ENCODE data around the gene NDUFS3.

GRCh38 chr11:47533690-47534151, 45.2 kb upstream of the NDUFS3 start:
- TF ChIP-seq CTCF (conservative IDR thresholded peaks at IDR 0.05; ENCODE audit: low read length) (no peak), EZH2phosphoT487 (IDR thresholded peaks at IDR 0.05; ENCODE audit: borderline replicate concordance) (no peak)
